ENCODE data around the gene YPEL2.

Gene YPEL2

DNA sequence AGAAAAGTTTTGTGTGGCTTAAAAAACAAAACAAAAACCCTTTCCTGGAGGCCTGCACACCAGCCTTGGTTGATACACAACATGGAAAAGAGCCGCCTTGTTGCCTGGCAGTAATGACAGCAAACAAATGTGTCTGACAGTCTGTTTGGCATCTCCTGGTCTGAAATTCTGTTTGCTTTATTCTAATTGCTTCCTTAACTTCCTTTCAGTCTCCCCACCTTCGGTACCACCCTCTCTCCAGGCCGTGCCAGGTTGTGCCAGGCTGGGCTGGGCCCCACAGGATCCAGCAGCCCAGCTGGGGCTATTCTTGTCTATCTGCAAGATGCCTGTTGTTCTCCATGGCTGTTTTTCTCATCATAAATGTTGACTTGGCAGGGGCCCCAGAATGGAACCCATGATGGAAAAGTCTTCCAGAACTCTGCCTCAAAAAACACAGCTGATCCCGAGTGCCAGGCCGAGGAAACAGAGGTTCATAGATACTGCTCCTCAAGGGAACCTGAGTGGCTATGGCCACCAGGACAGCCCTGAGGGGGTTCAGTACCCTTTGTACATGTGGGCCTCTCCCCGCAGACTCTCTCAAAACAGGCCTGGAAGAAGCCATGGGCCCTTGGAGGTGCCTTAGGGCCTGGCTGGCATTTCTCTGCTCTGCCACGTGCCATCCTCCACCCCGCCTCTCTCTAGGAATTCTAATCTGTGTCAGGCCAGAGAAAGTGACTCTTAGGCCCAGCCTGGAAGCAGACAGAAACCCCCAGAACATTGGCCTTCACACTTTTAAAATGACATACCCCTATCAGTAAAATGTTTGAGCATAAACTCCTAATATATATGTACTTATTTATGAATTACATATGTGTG, 50.5 kb downstream of the YPEL2 start:
- TF ChIP-seq SIN3A (IDR thresholded peaks at IDR 0.05; ENCODE audit: borderline replicate concordance, insufficient read depth, low read length) (no peak), FOXP2 (optimal IDR thresholded peaks at IDR 0.05; ENCODE audit: borderline replicate concordance, extremely low read depth, extremely low read length, insufficient read depth) (no peak), TAF1 (IDR thresholded peaks at IDR 0.05; ENCODE audit: borderline replicate concordance, insufficient read depth, low read length) (no peak), POLR2AphosphoS5 (IDR thresholded peaks at IDR 0.05; ENCODE audit: low read depth, low read length) (no peak)
- TF ChIP-seq, protein P1, sequence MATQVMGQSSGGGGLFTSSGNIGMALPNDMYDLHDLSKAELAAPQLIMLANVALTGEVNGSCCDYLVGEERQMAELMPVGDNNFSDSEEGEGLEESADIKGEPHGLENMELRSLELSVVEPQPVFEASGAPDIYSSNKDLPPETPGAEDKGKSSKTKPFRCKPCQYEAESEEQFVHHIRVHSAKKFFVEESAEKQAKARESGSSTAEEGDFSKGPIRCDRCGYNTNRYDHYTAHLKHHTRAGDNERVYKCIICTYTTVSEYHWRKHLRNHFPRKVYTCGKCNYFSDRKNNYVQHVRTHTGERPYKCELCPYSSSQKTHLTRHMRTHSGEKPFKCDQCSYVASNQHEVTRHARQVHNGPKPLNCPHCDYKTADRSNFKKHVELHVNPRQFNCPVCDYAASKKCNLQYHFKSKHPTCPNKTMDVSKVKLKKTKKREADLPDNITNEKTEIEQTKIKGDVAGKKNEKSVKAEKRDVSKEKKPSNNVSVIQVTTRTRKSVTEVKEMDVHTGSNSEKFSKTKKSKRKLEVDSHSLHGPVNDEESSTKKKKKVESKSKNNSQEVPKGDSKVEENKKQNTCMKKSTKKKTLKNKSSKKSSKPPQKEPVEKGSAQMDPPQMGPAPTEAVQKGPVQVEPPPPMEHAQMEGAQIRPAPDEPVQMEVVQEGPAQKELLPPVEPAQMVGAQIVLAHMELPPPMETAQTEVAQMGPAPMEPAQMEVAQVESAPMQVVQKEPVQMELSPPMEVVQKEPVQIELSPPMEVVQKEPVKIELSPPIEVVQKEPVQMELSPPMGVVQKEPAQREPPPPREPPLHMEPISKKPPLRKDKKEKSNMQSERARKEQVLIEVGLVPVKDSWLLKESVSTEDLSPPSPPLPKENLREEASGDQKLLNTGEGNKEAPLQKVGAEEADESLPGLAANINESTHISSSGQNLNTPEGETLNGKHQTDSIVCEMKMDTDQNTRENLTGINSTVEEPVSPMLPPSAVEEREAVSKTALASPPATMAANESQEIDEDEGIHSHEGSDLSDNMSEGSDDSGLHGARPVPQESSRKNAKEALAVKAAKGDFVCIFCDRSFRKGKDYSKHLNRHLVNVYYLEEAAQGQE (IDR thresholded peaks at IDR 0.05; ENCODE audit: insufficient read depth in 1 of 2, low read depth in 2 of 2, low read length in 2 of 2) = no peak

DNA sequence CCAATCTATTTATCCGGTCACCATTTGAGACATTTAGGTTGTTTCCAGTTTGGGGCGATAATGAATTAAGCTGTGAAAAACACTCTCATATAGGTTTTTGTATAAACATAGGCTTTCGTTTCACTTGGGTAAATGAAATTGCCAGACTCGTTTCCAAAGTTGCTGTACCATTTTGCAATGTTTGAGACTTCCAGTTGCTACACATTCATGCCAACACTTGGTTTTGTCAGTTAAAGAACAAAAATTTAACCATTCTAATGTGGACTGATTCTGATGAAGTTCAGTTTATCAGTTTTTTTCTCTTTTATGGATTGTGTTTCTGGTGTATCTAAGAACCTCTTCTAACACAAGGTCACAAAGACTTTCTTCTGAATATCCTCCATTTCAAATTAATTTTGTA, 52.4 kb downstream of the YPEL2 start:
- TF ChIP-seq FOXP2 (optimal IDR thresholded peaks at IDR 0.05; ENCODE audit: borderline replicate concordance, extremely low read depth, extremely low read length, insufficient read depth) = no peak
- no peak for TF ChIP-seq SIN3A (IDR thresholded peaks at IDR 0.05; ENCODE audit: borderline replicate concordance, insufficient read depth, low read length)
- no peak for TF ChIP-seq TAF1 (IDR thresholded peaks at IDR 0.05; ENCODE audit: borderline replicate concordance, insufficient read depth, low read length)
- no peak for TF ChIP-seq POLR2AphosphoS5 (IDR thresholded peaks at IDR 0.05; ENCODE audit: low read depth, low read length)
- TF ChIP-seq, protein P1 (IDR thresholded peaks at IDR 0.05; ENCODE audit: insufficient read depth in 1 of 2, low read depth in 2 of 2, low read length in 2 of 2) = no peak

DNA sequence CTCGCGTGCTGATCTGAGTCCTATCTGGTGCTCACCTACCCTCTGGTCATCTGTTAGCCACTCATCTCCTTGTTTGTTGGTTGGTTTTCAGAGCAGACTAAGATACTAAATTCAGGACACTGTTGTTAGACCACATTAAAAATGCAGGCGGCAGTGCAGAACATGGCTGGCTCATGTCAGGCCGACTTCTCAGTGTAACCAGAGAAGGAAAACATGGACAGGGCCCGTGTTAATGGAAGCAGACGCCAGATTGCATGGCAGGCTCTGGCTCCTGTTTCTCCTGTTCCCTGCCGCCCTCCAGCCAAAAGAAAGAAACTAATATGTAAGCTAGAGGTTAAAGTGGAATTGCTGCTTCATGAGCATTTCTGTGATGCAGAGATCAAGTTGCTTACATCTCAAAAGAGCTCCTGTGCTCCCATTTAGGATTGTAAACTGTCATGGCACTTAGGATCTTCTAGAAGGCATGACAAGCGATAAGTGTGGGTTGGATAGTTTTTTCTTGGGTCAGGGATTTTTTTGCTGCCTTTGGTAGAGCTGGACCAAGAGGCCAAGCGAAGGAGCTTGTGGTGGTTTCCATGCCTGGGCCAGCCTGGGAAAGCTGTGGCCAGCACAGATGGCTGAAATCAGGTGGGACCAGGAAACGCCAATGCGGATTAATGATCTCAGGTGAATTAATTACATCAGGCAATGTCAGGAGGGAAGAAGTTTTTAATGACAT, 56.1 kb downstream of the YPEL2 start:
- TF ChIP-seq SIN3A (IDR thresholded peaks at IDR 0.05; ENCODE audit: borderline replicate concordance, insufficient read depth, low read length) = no peak

GRCh38 chr17:59388069-59388556, 56.7 kb downstream of the YPEL2 start:
- TF ChIP-seq TAF1 (IDR thresholded peaks at IDR 0.05; ENCODE audit: borderline replicate concordance, insufficient read depth, low read length) = no peak
- no peak for TF ChIP-seq FOXP2 (optimal IDR thresholded peaks at IDR 0.05; ENCODE audit: borderline replicate concordance, extremely low read depth, extremely low read length, insufficient read depth)
- no peak for TF ChIP-seq SIN3A (IDR thresholded peaks at IDR 0.05; ENCODE audit: borderline replicate concordance, insufficient read depth, low read length)

- TF ChIP-seq, protein P1 (IDR thresholded peaks at IDR 0.05; ENCODE audit: insufficient read depth in 1 of 2, low read depth in 2 of 2, low read length in 2 of 2) = no peak
- TF ChIP-seq POLR2AphosphoS5 (IDR thresholded peaks at IDR 0.05; ENCODE audit: low read depth, low read length) = no peak
Measured at GRCh38 chr17:59389066-59389465, 57.6 kb downstream of the YPEL2 start.

DNA sequence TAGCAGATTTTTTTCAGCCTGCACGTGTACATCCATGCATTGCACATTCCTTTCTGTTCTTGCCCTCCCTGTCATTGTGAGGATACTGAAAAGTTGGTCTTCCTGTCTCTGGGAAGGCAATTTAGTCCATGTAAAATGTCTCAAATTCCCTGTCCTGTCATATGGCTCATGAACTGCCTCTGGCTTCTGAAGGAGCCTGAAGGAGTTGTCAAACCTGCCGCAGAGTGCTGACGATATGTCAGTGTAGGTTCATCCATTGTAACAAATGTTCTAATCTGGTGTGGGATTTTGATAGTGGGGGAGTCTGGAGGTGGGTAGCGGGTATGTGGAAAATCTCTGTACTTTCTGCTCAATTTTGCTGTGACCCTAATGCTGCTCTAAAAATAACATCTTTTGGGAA, 59.6 kb downstream of the YPEL2 start:
- TF ChIP-seq POLR2AphosphoS5 (IDR thresholded peaks at IDR 0.05; ENCODE audit: low read depth, low read length) = no peak
- no peak for TF ChIP-seq FOXP2 (optimal IDR thresholded peaks at IDR 0.05; ENCODE audit: borderline replicate concordance, extremely low read depth, extremely low read length, insufficient read depth)
- no peak for TF ChIP-seq SIN3A (IDR thresholded peaks at IDR 0.05; ENCODE audit: borderline replicate concordance, insufficient read depth, low read length)
- TF ChIP-seq, protein P1 (IDR thresholded peaks at IDR 0.05; ENCODE audit: insufficient read depth in 1 of 2, low read depth in 2 of 2, low read length in 2 of 2) = no peak
- TF ChIP-seq TAF1 (IDR thresholded peaks at IDR 0.05; ENCODE audit: borderline replicate concordance, insufficient read depth, low read length) = no peak

Data from PFSK-1 (cell line).